Aorta (tissue), 5 donors: ENCODE data around the gene ZER1. TPM values are rescaled to one million over a fixed set of nuclear protein-coding genes. Genes with fewer than 3 reads are reported as not detected.
A peak's percentile ranks its signal among the peaks of the same experiment; 100 is the strongest.
"Not testable (repeated sequence)": the region's sequence is repeated elsewhere in the genome, so short reads cannot be mapped to it uniquely, and the experiment has no call there.

Experiments used
- ATAC-seq: fragments of 200-7000 bp; cut with Tn5 transposase; one replicate; pipeline ENCODE4 v1.9.1; 2022; ENCODE audit warnings: moderate library complexity; ENCODE audit not compliant: low FRiP score
- DNase-seq, 2 donors: peaks; one replicate each; pipeline ENCODE4 v3.0.0-alpha.2; 2020
- H3K27ac ChIP-seq, 2 donors: one replicate each; pipeline ENCODE4 v1.5.1; 2013; ENCODE audit warnings: low read length in 2 of 2, mild to moderate bottlenecking in 2 of 2, moderate library complexity in 2 of 2, control low read depth in 1 of 2, inconsistent platforms in 1 of 2, low read depth in 1 of 2
- H3K27me3 ChIP-seq, 2 donors: one replicate each; pipeline ENCODE4 v1.6.1; 2013; ENCODE audit warnings: control low read depth in 1 of 2, low read length in 1 of 2, mild to moderate bottlenecking in 1 of 2, moderate library complexity in 1 of 2; ENCODE audit not compliant: insufficient read depth in 2 of 2, control insufficient read depth in 1 of 2
- H3K36me3 ChIP-seq, 2 donors: one replicate each; pipeline ENCODE4 v1.6.1; 2013; ENCODE audit warnings: control low read depth in 1 of 2, low read length in 1 of 2, mild to moderate bottlenecking in 1 of 2; ENCODE audit not compliant: insufficient read depth in 2 of 2, control insufficient read depth in 1 of 2
- H3K4me1 ChIP-seq, 2 donors: one replicate each; pipeline ENCODE4 v1.6.1; 2013; ENCODE audit warnings: low read length in 2 of 2, control low read depth in 1 of 2, mild to moderate bottlenecking in 1 of 2, moderate library complexity in 1 of 2; ENCODE audit not compliant: insufficient read depth in 2 of 2, control insufficient read depth in 1 of 2
- H3K4me3 ChIP-seq, 2 donors: one replicate each; pipeline ENCODE4 v1.5.1; 2013; ENCODE audit warnings: low read length in 2 of 2, control low read depth in 1 of 2, mild to moderate bottlenecking in 1 of 2
- H3K9me3 ChIP-seq: one replicate; pipeline ENCODE4 v1.6.1; 2013; ENCODE audit warnings: mild to moderate bottlenecking, low read length; ENCODE audit not compliant: control insufficient read depth
- WGBS, 2 donors: extraction: QIAGEN DNeasy Blood & Tissue Kit; methylation state at CpG; one replicate each; pipeline ENCODE4 v1.1.7; 2013; 5-methylcytosine and 5-hydroxymethylcytosine counted together
- intact Hi-C, 2 donors: fragments of 100-400 bp; cut with DNase I; formaldehyde crosslinking; loops; one replicate each; pipeline versions ENCODE4 v1.14.2 to v1.15.0; 2022
- polyA plus RNA-seq, 2 donors: library from polyadenylated mRNA; stranded (reverse); fragments of 200-250 nt; gene quantifications; one replicate each; pipeline ENCODE4 v1.2.3, GENCODE V29; 2013
- total RNA-seq, 2 donors: library from RNA; stranded (reverse); fragmentation: NEBNext Ultra II Directional; extraction: Animal tissue kit (Norgen Biotek cat#: 25700); gene quantifications; one replicate each; pipeline ENCODE4 v1.2.1, GENCODE V29; 2021
- donor health status: healthy with polysubstance abuse.
- donor health status: Bipolar disorder and iron deficiency.
- donor health status: DM: no; HTN: no; CAD: no.
- donor health status: DM: no; HTN: no; CAD: no.
- donor health status: DM: yes; HTN: yes; CAD: no.

Gene ZER1
- total and polyA plus RNA-seq, 4 donors = 14.5 to 42.9 (median 34.6) TPM

GRCh38 chr9:128780093-128780492 is 8.4 kb upstream of the ZER1 start:
- intact Hi-C loops = not testable (repeated sequence)

GRCh38 chr9:128774804-128775203 is 3.1 kb upstream of the ZER1 start:
- Histone ChIP-seq H3K9me3 (no peaks in the 10 kb centered on the region), H3K4me3 (no peak overlapping the region), H3K27me3 (no peaks in the 10 kb centered on the region), H3K4me1 (no peaks in the 10 kb centered on the region), H3K27ac (no peak overlapping the region), H3K36me3 (no peaks in the 10 kb centered on the region)
- intact Hi-C loops = no loop called here
- 87 to 90% methylated on average over 1 of the region's 1 CpG for WGBS, 2 donors
- ATAC-seq (no peak), DNase-seq (no peak)

More at GRCh38 chr9:128780093-128780492, 8.4 kb upstream of the ZER1 start:
- 88 to 93% methylated on average over 13 to 27 of the region's 27 CpGs for WGBS, 2 donors
- H3K9me3 ChIP-seq, H3K27me3 ChIP-seq, ATAC-seq, H3K36me3 ChIP-seq, H3K27ac ChIP-seq, H3K4me3 ChIP-seq, H3K4me1 ChIP-seq: not testable (repeated sequence)
- DNase-seq = peak in 1 of 2 donors; percentile 30

- 71 to 74% methylated on average over 5 of the region's 5 CpGs for WGBS, 2 donors
- no peak for DNase-seq
- Histone ChIP-seq H3K9me3 (no peaks in the 10 kb centered on the region), H3K36me3 (no peaks in the 10 kb centered on the region), H3K27me3 (no peaks in the 10 kb centered on the region), H3K4me1 (no peaks in the 10 kb centered on the region), H3K27ac (no peak overlapping the region), H3K4me3 (no peak overlapping the region)
- intact Hi-C loops = loop anchor here in 1 of 2 donors (2.0 kb wide), 1 partner anchor 14 kb away; the partner anchor contains the start of gene TBC1D13
- no peak for ATAC-seq
Observed at GRCh38 chr9:128773049-128773448, 1.3 kb upstream of the ZER1 start.

- WGBS, 2 donors = 1% methylated on average over 25 to 28 of the region's 28 CpGs
- Histone ChIP-seq H3K4me3 (peak overlapping the region; percentile 60 to 85), H3K9me3 (no peaks in the 10 kb centered on the region), H3K27me3 (no peaks in the 10 kb centered on the region), H3K36me3 (no peaks in the 10 kb centered on the region), H3K4me1 (no peaks in the 10 kb centered on the region), H3K27ac (peak overlapping the region in 1 of 2 donors; percentile 49)
- DNase-seq = peak in 1 of 2 donors; percentile 78
- ATAC-seq = peak; percentile 54
- intact Hi-C loops = no loop called here
Observed at GRCh38 chr9:128771094-128771721, 519 bp downstream of the ZER1 start.

- H3K4me3 ChIP-seq = peak overlapping the region; percentile 60 to 85
- intact Hi-C loops = no loop called here
- DNase-seq (peak in 1 of 2 donors; percentile 21), ATAC-seq (no peak)
- H3K4me1 ChIP-seq = no peaks in the 10 kb centered on the region
- H3K27ac ChIP-seq = no peak overlapping the region
- WGBS, 2 donors = 68 to 71% methylated on average over 11 of the region's 11 CpGs
- H3K36me3 ChIP-seq = no peaks in the 10 kb centered on the region
- no peaks in the 10 kb centered on the region for H3K27me3 ChIP-seq
- no peaks in the 10 kb centered on the region for H3K9me3 ChIP-seq
Observed at GRCh38 chr9:128770286-128771030, 1.3 kb downstream of the ZER1 start.

GRCh38 chr9:128768606-128769005 is 3.1 kb downstream of the ZER1 start:
- Histone ChIP-seq H3K27ac (no peak overlapping the region), H3K4me3 (no peak overlapping the region), H3K36me3 (no peaks in the 10 kb centered on the region), H3K27me3 (no peaks in the 10 kb centered on the region), H3K4me1 (no peaks in the 10 kb centered on the region), H3K9me3 (no peaks in the 10 kb centered on the region)
- WGBS, 2 donors = 80 to 83% methylated on average over 6 of the region's 6 CpGs
- intact Hi-C loops = no loop called here
- DNase-seq (no peak), ATAC-seq (no peak)

- no peaks in the 10 kb centered on the region for H3K36me3 ChIP-seq
- H3K9me3 ChIP-seq = no peaks in the 10 kb centered on the region
- ATAC-seq (no peak), DNase-seq (no peak)
- no peak overlapping the region for H3K4me3 ChIP-seq
- no peaks in the 10 kb centered on the region for H3K27me3 ChIP-seq
- H3K27ac ChIP-seq = no peak overlapping the region
- WGBS, 2 donors = 84 to 85% methylated on average over 3 of the region's 3 CpGs
- H3K4me1 ChIP-seq = no peaks in the 10 kb centered on the region
- intact Hi-C loops = no loop called here
Observed at GRCh38 chr9:128765499-128765898, 6.2 kb downstream of the ZER1 start.

- Histone ChIP-seq H3K27me3 (no peaks in the 10 kb centered on the region), H3K9me3 (no peaks in the 10 kb centered on the region), H3K4me1 (no peaks in the 10 kb centered on the region), H3K27ac (no peak overlapping the region), H3K36me3 (no peaks in the 10 kb centered on the region), H3K4me3 (no peak overlapping the region)
- intact Hi-C loops = no loop called here
- DNase-seq = no peak
- ATAC-seq = no peak
- WGBS, 2 donors = 74 to 85% methylated on average over 6 of the region's 6 CpGs
Observed at GRCh38 chr9:128764361-128764760, 7.4 kb downstream of the ZER1 start.
